NK-92 treated with Interleukin-12 subunit alpha and Interleukin-12 subunit beta, amount 100 ng/mL, for 24 hours (cell line): ENCODE results near the gene AMIGO2.
"Not testable (repeated sequence)": the region's sequence is repeated elsewhere in the genome, so short reads cannot be mapped to it uniquely, and the experiment has no call there.

ENCODE experiments used
- DNase-seq: peaks from one replicate; lab custom pipeline; 2025; lab: John Stamatoyannopoulos, UW

The AMIGO2 gene, protein sequence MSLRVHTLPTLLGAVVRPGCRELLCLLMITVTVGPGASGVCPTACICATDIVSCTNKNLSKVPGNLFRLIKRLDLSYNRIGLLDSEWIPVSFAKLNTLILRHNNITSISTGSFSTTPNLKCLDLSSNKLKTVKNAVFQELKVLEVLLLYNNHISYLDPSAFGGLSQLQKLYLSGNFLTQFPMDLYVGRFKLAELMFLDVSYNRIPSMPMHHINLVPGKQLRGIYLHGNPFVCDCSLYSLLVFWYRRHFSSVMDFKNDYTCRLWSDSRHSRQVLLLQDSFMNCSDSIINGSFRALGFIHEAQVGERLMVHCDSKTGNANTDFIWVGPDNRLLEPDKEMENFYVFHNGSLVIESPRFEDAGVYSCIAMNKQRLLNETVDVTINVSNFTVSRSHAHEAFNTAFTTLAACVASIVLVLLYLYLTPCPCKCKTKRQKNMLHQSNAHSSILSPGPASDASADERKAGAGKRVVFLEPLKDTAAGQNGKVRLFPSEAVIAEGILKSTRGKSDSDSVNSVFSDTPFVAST

DNA sequence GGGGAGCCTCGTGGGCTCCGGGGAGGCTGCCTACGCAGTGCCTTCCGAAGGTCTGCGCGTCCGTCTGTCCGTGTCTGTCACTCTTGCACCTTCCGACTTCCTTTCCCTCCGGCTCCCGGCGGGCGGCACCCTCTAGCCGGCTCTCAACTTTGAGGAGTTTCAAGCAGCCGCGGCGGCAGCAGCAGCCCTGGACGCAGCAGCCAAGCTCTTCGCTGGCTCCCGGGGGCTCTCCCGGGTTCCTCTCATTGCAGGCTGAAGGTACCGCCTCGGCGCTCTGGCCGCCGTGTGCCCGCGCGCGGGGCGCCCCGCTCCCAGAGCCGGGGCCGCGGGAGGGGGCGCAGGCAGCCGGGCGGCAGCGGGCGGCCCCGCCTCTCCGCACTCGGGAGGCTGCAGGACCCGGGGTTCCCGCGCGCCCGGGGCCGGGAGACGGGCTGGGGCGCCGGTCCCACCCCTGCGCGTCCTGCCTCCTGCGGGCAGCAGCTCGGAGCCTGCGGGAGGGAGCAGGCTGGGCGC lies at the start of gene AMIGO2, which contains the start of gene PCED1B:
Gene AMIGO2 (minus strand): TSS at position 492 of the 513 bp plus-strand sequence. CDS start 957 bp downstream, outside the sequence.
Gene PCED1B (plus strand): TSS at position 154 of the 513 bp plus-strand sequence. CDS start 155,443 bp downstream, outside the sequence.
- peak; percentile 34 for DNase-seq

DNA sequence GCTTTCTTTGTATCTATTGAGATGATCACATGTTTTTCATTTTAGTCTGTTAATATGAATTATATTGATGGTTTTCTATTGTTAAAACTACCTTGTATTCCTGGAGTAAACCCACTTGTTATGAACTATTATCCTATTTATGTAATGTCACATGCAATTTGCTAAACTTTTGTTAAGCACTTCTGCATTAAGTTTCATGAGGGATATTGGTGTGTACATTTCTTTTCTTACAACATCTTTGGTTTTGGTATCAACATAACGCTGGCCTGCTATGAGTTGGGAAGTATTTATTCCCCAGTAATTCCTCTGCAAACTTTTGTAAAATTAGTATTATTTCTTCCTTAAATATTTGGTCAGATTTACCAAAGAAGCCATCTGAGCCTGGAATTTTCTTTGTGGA lies 46.5 kb upstream of the AMIGO2 start:
- DNase-seq = no peak

DNA sequence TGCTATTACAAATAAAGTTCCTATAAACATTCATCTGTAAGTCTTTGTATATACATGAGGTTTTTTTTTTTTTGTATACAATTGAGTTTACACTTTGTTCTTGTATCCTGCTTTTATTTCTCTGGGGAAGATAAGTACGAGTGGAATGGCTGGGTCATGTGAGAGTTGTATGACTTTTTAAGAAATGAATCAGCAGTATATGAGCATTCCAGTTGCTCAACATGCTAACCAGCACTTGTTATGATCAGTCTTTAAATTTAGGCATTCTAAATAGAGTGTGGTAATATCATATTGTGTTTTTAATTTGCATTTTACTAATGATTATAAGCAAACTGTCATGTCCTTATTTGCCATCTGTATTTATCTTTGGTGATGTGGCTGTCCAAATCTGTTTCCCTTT lies 44.7 kb upstream of the AMIGO2 start:
- no peak for DNase-seq

DNA sequence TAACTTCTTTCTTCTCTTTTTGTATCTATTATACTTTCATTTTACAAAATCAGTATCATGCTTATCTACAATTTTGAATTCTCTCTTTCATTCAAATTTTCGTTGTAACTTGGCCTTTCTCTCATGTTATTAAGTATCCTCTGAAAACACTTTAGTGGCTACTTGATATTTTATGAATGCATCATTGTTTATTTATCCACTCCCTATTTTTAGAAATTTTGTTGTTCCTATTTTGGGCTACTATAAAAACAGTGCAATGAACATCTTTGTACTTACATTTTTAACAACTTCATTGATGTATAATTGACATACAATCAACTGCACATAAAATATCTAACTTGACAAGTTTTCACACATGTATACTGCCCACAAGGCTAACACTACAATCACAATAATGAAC lies 44.0 kb upstream of the AMIGO2 start:
- no peak for DNase-seq

DNA sequence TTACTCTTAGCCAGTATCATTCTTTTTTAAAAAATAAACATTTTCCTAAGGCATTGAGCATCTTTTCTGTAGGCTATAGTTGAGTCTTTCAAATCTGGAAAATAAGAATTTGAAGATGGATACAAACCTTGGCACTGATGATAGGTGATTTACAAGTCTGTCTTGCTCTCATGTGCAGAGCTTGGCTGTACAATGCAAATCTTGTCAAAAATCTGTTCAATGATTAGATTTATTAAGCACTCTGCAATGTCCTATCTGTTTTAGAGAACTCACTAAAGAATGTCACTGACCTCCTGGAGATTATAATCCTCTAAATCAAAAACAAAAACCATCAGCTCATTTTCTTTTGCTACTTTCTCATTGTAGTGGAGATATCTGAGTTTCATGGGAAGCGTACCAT lies 42.8 kb upstream of the AMIGO2 start:
- DNase-seq = no peak

DNA sequence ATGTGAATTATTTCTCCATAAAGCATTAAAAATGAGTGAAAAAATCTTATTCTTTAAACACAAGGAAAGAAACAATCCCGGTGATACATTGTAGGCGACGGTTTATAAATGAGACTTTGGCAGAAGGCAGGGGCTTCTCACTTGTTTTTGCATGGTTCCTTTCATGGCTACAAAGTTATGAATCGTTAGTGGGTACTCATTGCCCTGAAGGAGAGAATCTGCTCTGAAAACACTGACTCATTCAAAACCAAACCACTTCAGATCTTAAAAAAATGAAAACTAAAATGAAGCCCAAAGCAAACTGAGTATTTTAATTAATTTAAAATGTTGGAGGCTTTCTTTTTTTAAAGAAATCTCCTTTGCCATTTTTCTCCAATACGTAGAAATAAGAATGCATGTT lies 41.4 kb upstream of the AMIGO2 start:
- no peak for DNase-seq

DNA sequence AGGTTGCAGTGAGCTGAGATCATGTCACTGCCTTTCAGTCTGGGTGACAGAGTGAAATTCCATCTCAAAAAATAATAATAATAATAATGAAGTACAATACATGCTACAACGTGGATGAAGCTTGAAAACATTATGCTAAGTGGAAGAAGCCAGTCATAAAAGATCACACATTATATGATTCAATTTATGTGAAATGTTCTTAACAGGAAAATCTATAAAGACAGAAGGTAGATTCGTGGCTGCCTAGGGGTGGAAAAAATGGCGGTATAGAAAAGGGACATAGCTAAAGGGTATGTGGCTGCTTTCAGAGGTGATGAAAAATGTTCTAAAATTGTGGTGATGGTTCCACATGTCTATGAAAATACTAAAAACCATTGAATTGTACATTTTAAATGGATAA lies 41.0 kb upstream of the AMIGO2 start:
- no peak for DNase-seq

DNA sequence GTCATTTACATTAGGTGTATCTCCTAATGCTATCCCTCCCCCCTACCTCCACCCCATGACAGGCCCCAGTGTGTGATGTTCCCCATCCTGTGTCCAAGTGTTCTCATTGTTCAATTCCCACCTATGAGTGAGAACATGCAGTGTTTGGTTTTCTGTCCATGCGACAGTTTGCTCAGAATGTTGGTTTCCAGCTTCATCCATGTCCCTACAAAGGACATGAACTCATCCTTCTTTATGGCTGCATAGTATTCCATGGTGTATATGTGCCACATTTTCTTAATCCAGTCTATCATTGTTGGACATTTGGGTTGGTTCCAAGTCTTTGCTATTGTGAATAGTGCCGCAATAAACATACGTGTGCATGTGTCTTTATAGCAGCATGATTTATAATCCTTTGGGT lies 37.5 kb upstream of the AMIGO2 start:
- DNase-seq = not testable (repeated sequence)

DNA sequence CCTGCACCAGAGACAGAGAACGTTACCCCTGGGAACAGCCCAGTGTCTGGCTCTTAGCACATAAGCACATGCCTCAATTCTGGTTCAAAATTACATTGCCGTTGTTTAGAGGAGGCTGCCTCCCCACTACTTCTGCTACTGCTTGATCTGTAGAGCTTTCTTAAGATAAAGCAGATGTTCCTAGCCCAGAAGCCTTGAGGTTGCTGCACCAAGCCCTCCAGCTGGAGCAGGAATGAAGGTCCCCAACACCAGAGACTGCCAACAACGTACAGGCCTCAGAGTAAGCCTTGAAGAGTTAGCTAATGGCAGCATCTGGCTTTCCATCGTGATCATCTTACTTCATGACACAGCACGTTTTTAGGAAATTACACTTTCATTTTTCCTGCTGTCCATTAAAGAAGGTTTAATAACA lies 34.7 kb upstream of the AMIGO2 start:
- no peak for DNase-seq

DNA sequence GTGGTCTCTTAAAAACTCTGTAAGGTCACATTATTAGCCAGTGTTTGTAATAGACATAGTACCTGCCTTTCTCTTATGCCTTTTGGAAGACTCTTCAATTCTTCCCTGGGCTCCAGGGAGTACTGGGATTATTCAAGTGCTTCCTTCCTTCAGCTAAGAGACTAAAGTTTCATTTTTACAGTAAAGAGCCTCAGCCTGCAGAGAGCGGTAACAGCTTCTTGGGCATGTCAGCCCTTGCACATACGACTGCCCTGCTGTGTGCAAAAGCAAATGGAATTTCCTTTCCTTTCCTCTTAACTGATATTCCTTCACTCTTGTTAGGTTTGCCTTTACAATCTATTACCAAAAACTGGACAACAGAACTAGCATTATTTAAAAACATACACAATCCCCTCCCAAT lies 32.9 kb upstream of the AMIGO2 start:
- no peak for DNase-seq

DNA sequence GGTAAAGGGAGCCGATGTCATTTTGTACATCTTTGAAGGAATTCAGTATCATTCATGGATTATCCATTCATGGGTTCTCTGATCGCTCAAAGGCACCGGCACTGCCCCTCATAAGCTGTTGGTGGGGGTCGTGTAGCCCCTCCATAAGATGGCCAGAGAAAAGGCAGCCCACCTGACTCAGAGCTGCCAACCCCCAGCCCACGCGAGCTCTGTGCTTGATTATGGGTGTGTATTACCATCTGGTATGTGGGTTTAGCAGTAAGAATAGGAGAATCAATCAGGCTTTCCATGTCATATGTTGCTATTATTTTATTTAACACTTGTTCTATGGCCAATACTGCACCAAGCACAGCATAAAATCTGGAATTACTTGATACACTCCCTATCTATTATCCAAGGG lies 32.1 kb upstream of the AMIGO2 start:
- DNase-seq = no peak

DNA sequence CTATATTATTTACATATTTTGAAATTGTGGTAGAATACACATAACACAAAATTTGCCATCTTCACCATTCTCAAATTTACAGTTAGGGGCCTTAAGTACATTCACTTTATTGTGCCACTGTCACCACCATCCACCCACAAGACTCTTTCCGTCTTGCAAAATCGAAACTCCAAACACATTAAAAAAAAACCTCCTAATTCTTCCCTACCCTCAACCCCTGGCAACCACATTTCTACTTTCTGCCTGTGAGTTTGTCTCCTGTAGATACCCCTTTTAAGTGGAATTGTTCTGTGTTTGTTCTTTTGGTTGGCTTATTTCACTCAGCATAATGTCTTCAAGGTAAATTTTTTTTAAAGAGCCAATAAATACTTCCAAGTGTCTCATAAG lies 31.6 kb upstream of the AMIGO2 start:
- no peak for DNase-seq

DNA sequence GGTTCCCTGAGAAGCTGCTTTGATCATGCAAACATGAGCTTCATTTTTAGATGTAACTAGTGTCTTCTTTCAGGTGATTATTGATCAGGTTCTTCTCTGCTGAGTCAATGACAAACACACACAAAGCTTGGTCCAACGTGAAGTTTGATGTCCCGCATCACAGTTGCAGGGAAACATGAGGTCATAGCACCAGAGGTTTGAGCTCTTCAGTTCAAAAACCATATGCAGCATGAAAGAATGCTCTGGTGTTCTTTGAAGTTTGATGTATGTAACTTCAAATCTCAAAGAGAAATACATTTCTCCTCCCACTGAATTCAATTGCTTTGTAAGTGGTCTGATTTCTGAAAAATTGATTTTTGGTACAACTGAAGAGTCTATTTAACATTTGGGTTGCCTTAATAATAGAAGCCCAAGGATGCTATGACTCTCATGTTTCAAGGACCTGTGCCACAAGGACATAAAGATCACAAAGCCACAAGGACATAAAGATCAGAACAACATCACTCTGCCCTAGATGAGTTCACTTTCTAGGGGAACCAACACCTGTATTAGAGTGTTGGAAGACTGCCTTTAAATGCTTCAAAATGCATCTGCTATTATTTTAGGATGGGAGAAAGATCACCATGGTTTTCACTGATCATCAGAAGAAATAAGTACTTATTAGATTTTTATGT lies 31.1 kb upstream of the AMIGO2 start:
- DNase-seq = no peak

DNA sequence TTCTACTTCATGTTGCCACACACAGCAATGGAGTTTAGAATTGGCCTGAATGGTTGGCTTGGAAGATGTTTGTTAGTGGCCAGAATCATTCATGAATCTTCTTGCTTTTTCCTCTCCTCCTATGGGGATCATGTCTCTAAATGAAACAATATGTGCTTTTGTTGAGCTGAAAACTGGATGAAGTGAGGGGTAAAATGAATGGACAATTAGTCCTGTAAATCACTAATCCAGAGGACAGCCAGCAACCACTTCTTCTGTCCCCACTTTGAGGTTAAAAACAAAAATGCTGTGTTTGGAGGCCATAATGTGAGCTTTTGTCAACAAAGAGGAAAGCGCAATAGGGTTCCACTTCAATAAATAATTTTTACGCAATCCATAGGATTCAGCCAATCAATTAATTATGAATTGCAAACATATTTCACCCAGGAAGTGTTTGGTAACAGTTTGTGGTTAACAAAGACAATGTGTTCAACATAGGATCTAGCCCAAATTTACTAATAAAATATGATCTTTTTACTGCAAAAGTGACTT lies 30.3 kb upstream of the AMIGO2 start:
- DNase-seq = no peak

DNA sequence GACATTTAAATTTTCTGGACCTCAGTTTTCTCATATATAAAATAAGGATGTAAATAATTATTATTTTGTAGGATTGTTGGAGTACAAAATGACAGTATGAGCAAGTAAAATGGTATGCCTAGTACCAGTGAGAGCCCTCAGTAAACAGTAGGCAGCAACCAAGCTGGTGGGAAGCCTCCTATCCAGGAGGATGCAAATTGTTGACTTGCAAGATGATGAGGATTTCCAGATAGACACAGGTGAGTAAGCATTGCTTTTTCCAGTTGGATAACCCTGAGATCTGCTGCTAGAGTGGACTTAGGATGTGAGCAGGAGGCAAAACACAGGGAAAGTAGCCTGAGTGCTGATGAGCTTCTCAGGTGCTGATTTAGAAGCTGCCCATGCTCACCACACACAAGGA lies 28.2 kb upstream of the AMIGO2 start:
- no peak for DNase-seq

DNA sequence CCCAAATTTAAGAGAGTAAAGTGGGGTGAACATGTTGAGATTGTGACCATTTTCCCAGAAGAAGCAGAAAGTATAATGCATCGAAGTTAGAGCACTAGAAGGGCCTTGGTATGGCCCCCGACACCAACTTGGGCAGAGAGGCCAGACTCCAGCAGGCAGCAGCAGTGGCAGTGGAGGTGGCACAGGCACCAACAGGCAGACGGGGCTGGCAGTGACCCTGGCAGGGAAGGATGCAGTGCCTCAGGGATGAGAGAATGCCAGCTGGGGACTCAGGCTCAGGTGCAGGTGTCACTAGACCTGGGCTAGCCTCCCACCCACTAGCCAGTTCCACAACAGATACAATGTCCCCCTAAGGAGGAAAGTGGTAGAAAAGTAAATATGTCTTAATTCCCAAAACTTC lies 27.7 kb upstream of the AMIGO2 start:
- no peak for DNase-seq

DNA sequence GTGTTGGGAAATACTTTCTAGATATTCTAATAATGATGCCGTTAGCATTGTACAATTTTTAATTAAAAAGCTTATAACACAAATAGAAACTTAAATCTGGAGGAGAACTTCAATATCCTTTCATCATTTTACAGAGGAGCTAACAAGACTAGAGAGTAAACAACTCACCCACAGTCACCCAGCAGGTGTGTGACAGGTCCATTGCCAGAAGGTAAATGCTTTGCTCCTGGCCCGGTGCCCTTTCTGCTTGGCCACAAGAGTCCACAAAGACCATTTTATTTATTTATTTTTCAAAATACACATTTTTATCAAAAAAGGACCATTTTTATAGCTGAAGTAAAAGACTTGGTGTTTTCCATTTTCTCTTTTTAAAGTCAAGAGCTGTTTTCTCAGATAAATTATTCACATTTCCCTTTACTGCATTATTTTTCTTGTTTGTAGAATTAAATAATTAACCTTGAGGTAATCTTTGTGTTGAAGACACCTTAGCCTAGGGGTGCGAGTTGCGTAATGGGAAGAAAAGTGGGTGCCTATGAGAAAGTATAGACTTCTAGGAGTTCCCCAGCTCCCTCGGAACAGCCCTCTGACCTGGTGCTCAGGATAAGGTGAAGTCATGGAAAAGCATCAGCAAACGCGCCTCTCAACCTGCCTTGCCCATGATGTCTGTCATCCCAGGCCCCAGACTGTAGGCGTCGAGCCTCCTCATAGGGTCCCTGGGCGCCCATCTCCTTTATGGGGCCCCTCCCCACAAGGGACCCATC lies 26.3 kb upstream of the AMIGO2 start:
- no peak for DNase-seq

DNA sequence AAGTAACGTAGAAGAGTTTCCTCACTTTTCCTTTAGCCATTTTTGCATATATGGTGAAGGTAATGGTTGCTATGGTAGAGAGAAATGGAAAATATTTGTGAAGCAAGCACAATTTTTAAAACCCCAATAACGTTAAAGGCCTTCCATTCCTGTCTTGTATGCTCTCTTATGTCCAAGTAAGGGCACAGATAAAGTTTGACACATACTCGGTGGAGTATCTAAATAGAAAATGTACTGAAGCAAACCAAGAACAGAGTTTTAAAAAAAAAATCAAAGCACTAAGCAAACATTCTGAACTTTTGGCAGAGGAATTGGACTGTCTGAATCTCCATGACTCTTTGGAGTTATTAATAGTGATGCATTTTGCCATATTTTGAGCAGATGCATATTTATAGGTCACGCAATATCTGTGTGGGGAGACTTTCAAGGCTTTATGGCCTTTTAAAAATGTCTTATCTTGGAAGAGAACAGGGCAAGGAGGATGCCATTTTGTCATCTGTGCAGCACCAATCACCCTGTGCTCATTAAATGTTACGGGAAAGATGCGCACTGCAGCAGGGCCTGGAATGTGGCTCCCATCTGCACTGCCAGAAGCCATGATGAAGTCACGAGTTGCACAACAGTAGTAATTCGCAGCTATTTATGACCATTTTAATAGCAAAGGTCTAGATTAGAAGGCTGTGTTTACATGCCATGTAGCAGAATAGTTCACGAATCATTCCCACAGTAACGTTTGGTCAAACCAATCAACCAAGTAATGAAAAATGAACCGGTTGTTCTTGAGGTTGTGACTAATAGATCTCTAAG lies 23.3 kb upstream of the AMIGO2 start:
- DNase-seq = no peak

DNA sequence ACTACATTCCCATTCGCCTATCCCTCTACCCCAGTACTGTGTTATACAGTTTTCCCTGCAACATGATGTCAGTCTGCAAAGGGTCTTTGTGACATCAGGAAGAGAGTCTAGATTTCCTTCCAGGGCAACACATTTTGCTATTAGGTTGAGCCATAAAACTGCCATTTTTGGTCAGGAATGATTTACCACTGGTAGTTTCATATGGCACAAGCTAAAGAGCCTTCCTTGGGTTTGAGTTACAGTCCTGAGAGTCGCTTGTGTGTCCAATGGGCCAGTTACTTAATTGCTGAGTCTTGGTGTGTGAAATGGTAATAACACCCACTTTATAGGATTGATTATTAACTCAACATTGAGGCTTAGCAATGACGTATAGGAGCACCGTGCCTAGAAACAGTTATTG lies 22.6 kb upstream of the AMIGO2 start:
- DNase-seq = no peak

DNA sequence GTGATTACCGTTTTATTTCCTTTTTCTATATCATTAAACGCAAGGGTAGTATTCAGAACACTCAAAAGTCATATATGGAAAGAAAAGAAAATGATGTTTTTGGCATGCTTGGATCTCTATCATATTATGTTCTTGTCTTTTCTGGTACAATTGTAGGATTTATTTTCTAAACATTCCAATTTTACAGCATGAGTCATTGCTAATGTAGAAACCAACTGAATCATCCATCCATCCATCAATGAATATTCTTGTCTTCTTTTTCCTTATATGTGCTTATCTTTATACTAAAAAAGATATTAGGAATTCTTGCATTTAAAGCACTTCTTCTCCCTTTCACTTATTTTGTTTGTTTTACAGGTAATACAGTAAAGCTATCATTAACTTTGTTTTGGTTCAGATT lies 20.4 kb upstream of the AMIGO2 start:
- DNase-seq = no peak

DNA sequence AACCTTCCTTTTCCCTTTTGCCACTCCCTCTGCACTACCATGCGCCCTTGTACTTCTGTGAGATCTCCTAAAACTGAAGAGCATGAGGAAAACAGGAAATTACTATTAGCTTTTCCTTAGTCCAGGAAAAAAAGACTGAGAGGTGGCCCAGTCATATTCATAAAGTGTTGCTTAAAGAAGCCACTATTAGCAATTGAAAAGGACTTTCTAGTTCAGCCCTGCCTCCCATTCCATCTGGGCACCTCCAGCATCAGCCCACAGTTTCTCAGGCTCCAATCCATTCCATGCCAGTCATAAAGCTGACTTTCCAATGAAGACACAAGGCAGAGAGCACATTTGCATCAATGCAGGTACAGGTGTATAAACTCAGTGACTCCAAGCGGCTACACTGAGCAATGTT lies 19.9 kb upstream of the AMIGO2 start:
- DNase-seq = no peak
